GM10847 (cell line): ENCODE measurements around the gene VSIG10L.

ENCODE experiments used
- POLR2A ChIP-seq: IDR thresholded peaks from 2 replicates; pipeline ENCODE4 v1.6.1; 2011; ENCODE audit not compliant: insufficient read length; ENCODE audit errors: extremely low read depth

Gene VSIG10L

DNA sequence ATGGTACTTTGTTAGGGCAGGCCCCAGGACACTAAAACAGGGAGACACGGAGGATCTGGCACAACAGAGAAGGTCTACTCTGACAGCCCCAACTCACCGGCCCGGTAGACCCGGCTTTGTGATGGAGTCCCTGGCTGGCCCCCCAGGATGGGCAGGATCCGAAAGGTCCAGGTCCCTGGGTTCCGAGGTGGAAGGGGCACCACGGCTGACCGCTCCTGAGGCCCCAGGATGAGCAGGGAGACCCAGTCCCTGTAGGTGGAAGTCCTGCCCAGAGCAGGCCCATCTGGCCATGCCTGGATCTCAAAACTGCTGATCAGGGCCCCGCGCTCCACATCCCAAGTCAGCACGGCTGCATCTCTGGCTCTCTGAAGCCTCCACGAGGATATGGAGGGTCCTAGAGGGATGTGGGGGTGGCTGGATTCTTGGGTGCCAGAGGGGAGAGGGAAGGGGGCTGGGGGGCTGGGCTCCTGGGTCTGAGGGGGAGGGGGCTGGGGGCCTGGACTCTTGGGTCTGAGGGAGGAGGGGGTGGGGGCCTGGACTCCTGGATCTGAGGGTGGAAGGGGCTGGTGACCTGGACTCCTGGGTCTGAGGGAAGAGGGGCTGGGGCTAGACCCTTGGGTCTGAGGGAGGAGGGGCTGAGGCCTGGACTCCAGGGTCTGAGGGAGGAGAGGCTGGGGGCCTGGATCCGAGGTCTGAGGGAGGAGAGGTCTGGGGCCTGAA, 4.6 kb downstream of the VSIG10L start:
- TF ChIP-seq POLR2A = no peak

DNA sequence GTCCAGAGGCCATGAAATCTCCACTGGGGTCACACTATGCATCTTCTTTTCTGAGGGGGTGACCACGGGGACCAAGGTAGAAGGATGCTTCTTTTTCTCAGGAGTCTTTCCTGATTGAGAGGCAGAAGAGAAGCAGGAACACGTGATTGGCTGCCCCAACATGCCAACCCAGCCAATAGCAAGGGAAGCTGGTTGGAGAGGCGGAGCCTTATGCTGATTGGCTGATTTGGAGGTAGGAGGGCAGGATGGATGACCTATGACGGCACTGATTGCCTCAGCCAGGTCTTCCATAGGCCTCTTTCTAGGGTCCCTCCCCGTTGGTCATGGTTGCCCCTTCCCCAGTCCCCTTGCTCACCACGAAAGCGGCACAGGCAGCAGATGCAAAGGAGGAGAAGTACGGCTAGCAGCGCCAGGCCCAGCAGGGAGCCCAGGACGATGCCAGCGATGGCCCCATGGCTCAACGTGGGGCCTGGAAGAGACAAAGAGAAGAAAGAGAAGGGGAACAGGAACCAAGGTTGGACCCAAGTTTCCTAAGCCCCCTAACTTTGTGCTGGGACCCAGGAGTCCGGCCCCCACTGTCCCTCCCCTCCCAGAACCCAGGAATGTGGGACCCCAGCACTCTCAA, 8.0 kb downstream of the VSIG10L start:
- no peak for TF ChIP-seq POLR2A

DNA sequence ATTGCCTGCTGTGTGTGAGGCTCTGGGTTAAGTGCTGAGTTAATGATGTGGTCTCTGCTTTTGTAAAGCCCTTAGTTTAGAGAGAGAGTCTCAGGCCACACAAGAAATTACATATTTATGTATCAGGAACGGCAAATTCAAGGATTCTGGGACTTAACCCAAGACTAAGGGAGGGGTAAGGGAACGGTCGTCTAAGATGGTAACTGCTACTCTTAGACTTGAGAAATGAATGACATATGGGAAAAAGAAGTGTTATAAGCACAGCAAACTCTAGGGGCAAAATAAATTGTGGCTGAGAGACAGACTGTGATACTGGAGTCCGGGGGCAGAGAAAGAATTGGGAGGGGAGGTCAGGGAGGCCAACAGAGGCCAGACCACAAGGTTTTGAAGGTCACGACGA, 10.2 kb downstream of the VSIG10L start:
- no peak for TF ChIP-seq POLR2A

DNA sequence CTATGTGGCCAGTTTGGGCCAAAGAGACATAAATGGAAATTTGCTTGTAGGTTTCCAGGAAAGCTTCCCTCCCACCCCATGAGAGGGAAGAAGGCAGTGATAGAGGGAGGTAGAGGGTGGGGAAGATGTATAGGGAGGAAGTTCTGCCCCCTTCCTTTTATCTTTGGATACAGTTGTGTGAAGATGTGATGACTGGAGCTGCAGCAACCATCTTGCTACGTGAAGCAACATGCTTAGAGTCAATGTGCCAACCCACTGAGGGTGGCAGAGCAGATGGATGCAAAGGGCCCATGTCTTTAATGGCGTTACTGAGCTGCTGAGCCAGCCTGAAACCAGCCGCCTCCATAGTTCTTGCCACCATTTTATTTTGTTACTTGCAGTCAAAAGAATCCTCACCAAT, 10.7 kb downstream of the VSIG10L start:
- TF ChIP-seq POLR2A = no peak

DNA sequence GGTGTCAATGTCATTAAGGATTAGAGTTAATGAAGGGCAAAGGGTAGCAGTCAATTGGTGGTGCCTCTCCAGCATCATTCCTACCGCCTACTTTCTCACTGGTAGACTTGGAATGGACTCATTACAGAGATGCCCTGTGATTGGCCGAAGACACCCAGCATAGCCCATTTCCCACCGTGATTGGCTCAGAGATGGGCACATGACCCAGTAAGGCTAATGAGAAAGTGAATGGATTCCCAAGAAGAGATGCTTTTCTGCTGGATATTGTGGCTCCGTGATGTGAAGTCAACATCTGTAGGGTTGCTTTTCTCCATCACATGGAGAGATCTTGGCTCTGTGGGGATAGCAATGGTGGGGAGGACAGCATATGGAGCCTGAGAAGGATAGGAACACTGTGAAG, 11.6 kb downstream of the VSIG10L start:
- TF ChIP-seq POLR2A = no peak

DNA sequence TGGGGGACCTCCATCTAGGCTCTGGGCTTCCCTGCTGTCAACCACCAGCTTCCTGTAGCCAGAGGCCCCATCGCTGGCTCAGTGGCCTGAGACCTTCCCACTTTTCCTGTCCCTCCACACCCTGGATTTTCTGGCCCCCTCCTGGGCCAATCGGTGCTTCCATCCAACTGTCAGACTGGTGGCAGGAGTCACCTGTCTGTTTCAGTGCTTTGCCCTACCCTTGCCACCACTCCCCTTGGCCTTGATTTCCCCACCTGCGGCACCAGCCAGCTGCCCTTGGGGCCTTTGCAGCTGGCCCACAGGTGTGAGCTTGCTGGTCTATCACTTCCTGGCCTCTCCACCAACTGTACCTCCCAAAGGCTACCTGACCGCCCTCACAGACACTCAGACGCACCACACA, 12.5 kb downstream of the VSIG10L start:
- TF ChIP-seq POLR2A = no peak

DNA sequence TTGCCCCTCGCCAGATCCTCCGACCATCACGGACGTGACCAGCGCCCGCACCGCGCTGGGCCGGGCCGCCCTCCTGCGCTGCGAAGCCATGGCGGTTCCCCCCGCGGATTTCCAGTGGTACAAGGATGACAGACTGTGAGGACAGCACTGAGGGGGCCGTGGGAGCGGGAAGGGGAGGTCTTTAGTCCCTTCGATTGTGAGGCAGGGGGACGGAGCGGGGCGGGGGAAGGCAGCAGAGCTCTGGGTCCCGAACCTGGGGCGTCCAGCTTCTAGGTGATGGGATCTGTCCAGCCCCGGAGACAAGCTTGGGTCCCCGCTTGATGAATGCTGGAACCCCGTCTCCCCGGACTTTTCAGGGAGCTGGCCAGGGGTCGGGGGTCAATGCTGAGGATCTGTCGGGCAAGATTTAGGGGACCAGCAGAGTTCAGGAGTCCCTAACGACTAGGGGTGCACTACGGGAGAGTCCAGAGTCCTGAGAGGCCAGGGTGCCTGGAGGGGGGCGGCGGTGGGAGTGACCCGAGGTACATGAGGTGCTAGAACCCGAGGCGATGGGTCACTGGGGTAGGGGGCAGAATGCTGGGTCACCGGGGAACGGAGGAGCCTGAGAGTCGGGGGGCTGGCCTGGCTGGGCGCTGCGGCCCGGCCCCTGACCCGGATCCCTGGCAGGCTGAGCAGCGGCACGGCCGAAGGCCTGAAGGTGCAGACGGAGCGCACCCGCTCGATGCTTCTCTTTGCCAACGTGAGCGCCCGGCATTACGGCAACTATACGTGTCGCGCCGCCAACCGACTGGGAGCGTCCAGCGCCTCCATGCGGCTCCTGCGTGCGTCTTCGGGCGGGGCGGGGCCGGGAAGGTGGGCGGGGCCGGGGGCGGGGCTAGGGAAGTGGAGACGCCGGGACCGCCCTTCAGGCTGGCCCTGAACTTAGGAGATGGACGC, 14.6 kb downstream of the VSIG10L start:
- no peak for TF ChIP-seq POLR2A

DNA sequence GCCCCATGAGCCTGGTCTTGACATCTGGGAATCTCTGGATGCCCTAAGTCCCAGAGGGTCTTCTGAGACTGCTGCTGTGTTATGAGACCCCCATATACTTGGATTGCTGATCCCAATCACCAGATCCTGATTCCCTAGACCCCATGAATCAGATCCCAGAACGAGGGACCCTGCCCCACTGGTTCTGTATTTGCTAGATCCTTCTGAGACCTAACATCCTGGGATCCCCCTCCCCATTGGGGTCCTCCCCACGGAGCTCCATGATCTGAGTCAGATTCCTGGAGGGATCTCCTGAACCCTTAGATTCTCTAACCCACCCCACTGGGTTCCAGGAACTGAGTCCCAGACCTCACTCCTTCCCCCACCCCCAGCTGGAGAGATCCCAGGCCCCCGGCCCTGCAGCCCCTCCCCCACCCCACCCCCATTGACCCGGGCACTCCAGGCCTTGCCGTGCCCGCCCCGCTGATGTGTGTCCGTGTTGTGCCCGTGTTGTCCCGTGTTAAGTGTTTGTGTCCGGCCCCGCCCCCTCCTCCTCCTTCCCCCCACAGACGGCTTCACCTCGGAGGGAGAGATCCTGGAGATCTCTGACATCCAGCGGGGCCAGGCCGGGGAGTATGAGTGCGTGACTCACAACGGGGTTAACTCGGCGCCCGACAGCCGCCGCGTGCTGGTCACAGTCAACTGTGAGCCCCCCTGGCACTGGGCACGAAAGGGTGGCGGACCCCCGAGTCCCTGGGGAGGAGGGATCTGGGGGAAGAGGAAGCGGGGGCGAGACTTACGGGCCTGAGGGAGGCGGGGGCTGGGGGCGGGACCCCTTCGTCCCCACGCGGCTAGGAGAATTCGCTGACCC, 15.5 kb downstream of the VSIG10L start:
- TF ChIP-seq POLR2A = no peak

DNA sequence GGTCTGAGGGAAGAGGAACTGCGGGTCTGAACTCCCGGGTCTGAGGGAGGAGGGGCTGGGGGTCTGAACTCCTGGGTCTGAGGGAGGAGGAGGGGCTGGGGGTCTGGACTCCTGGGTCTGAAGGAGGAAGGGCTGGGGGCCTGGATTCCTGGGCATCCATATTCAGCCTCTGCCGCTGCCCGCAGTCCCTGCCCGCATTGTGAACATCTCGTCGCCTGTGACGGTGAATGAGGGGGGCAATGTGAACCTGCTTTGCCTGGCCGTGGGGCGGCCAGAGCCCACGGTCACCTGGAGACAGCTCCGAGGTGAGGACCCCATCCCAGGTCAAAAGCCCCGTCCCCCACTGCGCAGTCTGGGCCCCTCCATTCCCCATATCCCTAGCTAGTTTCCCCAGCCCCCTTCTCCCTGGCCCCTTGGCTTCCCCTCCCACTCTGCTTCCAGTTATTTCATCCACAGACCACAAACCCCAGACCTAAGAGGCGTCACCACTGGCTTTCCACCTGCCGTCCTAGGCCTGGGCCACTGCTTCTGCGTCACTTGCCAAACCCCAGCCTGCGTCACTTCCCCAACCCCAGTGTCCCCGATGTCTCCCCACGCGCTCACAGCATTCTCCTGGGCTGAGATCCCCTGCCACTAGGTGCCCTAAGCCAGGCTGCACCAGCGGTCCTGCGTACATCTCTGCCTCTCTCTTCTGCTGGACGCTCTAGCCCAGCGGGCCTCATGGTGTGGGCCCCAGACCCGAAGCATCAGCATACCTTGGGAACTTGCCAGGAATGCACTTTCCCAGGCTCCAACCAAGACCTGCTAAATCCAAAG, 16.6 kb downstream of the VSIG10L start:
- no peak for TF ChIP-seq POLR2A

DNA sequence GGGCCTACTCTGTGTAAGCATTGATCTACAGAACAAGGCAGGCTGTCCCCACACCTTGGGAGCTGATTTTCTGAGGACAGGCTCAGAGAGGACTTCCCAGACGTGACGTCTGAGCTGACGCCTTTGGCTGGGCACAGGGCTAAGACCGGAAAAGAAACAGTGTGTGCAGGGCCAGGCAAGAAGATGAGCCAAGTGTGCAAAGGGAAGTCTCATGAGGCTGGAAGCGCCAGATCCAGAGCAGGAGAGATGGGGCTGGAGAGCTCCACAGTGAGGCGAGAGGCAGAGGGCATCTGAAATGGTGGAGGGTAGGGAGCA, 17.8 kb downstream of the VSIG10L start:
- TF ChIP-seq POLR2A = no peak

DNA sequence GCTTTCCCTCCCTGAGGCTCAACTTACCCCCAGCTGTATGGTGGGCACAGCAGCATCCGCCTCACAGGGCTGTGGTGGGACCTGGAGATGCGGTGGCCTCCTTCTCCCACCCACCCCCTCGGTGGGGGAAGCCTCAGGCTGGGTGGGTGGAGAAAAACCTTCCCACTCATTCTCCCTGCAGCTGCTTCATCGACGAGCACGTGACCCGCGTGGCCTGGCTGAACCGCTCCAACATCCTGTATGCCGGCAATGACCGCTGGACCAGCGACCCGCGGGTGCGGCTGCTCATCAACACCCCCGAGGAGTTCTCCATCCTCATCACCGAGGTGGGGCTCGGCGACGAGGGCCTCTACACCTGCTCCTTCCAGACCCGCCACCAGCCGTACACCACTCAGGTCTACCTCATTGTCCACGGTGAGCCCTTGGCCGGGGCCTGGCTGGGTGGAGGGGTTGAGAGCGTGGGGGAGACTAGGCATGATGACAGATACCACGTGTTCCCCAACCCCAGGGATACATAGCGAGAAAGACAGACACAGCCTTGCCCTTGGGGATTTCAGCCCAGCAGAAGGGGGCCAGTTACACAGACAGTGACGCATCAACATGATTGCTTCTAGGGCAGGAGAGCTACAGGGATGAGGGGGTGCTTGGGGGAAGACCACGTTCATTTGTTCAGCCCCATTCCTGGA, 18.3 kb downstream of the VSIG10L start:
- no peak for TF ChIP-seq POLR2A

DNA sequence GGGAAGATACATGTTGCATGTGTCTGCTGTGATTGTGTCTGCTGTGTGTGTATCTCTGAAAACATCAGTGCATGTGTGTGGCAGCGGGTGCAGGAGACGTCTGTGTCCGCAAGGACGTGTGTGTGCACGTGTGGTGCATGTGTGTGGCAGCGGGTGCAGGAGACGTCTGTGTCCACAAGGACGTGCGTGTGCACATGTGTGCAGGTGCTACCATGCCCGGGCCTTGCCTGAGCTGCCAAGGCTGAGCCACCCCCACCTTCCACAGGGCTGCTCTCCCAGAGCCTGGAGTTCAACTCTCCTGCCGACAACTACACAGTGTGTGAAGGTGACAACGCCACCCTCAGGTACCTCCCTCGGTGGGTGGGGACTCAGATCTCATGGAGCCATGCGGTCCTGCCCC, 20.1 kb downstream of the VSIG10L start:
- no peak for TF ChIP-seq POLR2A

DNA sequence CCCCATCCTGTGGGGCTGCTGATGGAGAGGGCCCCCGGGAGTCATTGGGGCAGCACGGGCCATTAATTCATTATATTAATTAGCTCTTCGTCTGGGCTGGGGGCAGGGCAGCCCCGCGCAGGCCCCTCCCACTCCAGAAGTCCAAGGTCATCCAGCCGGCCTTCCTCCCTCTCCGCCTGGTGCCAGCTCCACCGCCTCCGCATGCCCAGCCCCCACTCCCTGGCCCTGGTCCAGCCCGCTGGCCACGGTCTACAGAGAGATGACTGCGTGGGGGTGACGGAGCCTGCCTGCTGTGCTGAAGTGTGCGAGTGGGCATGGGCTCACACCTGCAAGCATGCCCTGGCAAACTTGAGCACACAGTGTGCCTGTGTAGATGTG, 21.7 kb downstream of the VSIG10L start:
- no peak for TF ChIP-seq POLR2A

DNA sequence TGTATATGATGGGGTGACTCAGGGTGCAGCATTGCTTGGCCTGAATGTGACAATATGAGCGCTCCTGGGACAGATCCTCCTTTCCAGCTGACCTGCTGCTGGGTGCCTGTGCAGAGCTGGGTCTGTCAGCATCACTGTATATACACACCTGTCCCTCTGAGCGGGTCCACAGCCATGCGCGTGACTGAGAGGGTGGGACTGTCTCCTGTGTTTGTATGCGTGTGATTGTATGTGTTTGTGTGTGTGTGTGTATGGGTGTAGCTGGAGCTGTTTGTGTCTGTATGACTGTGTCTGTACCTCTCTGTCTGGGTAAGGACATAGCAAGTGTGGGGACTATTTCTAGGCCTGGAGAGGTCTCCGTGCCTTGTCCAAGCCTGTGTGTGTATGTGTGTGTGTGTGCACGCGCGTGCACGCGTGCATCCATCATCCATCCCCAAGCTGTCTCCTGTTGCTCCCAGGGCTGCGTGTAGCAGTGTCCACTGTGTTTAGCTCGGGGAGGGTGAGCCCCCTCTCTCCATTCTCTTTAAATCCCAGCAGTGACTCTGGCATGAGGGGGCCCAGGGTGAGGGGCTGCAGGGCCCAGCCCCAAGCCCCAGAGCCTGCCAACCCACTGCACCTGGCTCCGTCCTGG, 22.2 kb downstream of the VSIG10L start:
- no peak for TF ChIP-seq POLR2A
